Muscle of arm (tissue), 12 donors: ENCODE results near the gene VIPR2. TPM values are rescaled to one million over a fixed set of nuclear protein-coding genes. Genes with fewer than 3 reads are reported as not detected.

Experiments used
- DNase-seq: peaks from one replicate; pipeline ENCODE4 v3.0.0-alpha.2; 2013
- polyA plus RNA-seq, 12 donors: library from polyadenylated mRNA; unstranded; fragments of 120-200 nt; gene quantifications; one replicate each; pipeline ENCODE4 v1.2.1, GENCODE V29; 2013; ENCODE audit not compliant: insufficient read length in 12 of 12

The VIPR2 gene
- polyA plus RNA-seq, 12 donors = 5.2 to 11.6 (median 9.0) TPM; not detected in 1

DNA sequence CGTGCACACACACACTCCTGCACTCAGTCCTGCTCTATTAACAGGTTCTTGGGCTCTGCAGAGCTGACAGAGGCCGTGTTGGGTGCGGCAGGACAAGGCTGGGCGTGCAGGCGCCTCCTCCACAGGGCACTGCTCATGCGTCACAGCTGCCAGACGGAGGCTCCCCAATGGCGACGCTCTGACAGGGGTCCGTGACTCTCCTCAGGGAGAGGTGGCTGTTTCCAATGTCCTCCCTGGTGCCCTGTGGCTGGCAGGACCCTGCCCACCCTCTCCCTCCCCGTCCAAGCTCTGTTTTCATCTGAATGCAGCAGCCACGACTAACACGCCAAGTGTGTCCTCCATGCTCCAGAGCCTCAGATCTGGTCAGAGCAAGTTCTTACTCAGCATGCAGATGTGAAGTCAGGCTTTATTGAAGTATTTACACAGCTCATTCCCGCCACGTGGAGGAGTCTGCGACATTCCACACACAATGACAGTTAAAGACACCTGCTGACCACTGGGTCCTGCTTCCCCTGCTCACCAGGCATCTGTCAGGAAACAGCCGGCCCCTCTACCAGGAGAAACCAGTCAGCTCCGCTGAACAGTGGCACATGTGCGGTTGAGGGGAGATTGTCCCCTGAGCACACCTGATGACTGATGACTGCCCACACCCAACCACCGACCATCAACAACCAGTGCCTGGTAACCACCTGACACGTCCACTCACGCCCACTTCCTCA lies 116.7 kb downstream of the VIPR2 start:
- no peak for DNase-seq

DNA sequence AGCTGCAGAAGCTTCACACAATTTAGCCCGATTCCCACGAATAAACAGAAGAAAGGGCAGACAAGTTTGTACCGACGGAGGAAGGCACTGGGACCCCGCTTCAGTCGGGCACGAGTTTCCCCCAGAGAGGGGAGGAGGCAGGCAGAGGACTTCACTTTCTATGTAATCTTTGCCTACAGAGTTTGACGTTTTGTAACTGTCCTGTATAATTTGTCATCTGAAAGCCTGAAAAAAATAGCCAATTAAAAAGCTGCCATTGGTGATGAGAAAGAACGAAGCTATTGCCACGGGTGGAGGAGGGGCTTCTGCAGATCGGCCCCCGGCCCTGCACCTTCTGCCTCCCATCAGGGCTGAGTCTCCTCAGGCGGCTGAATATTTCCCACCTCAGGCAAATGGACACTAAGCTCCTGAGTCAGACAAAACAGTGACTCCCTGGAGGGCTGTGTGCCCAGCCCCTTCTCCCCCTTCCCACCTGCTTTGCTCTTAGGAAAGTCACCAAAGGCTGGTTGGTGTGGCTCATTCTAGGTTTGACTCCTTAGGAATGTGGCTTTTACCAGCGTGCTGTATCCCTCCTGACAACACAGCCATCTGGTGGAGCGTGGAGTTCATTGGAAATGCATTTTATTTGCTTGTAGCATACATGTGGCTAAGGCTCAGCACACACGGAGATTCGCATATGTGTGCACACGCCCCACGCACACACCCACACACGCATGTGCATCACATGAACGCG lies 117.4 kb downstream of the VIPR2 start:
- DNase-seq = no peak

DNA sequence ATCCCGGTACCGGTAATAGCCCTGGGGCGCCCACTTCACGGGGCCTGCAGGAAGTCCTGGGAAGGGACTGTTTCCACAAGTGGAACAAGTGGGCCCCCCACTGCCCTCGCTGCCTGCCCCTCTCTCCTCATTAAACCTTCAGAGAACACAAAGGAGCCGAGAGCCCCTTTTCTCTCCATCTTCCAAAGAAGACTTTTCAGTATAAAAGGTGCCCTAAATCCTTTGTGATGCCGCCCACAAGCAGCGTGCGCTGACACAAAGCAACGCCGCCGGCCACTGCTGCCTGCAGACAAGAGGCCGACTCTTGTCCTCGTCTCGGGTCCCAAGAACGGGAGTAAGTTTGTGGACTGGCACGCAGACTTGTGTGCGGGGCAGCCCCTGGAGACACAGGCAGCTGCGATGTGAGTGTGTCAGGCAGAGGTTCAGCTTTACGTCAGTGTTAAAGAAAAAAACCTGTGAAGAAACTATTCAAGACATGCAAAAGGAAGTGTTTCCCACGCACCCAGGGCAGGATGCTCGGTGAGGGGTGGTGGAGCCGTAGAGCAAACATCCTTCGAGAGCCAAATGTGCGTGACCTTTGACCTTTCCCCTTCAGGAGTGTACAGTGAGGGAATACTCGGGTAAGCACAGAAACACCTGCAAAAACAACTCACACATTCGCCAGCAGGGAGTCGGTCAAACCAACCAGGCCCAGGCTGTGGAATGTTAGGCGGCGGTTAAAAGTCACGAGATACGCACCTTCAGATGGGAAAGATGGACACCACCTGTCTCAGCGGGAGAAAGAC lies 118.2 kb downstream of the VIPR2 start:
- no peak for DNase-seq

DNA sequence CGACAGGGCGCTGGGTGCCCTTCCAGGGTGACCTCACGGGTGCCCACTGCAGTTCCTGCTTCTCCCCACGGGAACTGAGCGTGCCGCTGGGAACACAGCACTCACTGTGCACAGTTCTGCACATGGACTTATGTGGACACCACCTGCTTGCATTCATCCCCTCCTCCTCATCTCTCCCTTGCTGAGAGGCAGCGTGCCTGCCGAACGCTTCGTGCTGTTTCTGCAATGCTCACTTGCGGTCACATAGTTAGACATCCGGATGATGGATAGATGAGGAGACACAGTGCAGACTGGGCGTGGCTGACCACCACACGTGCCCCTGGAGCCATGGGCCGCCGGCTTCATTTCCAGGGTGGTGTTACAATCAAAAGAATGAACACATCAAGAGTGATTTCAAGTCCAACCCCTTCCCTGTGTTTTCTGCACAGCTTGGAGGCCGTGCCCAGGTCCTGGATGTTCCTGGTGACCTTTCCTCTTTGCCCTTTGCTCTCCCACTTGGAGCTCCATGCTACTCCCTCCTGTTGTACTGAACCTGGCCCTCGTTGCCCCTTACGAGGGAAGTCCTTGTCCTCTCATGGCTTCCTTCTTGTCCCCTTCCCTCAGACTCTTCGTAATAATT lies 119.4 kb downstream of the VIPR2 start:
- no peak for DNase-seq

DNA sequence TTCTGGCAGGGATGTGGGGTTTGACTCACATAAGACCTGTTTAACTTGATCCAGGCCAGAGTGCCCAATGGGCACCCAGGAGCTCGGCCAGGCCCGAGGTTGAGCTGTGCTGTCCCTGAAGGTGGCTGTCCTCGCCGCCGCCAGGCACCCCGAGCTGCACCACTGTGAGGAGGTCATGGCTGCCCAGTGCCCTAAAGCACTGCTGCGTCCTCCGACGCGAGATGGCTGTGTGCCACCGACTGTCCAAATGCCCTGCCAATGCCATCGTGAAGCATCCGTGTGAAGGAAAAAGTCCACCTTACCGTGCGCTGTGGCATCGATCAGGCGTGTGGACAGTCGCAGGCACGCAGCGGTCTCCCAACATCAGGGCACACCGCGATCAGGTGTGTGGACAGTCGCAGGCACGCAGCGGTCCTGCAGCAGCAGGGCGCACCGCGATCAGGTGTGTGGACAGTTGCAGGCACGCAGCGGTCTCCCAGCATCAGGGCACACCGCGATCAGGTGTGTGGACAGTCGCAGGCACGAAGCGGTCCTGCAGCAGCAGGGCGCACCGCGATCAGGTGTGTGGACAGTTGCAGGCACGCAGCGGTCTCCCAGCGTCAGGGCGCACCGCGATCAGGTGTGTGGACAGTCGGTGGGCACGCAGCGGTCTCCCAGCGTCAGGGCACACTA lies 120.3 kb downstream of the VIPR2 start:
- DNase-seq = no peak

DNA sequence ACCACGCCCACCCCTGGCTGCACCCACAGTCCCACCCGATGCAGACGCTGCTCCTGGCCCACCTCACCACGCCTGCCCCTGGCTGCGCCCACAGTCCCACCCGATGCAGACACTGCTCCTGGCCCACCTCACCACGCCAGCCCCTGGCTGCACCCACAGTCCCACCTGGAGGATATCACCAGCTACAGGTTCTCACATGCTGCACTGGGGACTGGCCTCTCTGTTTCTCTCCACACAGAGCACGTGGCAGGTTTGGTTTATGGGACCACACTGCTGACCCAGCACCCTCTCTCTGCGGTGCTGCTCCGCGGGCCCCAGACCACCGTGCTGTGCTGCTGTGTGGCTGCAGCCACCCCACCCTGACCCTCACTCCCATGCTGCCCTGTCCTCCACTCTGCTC lies 120.9 kb downstream of the VIPR2 start:
- no peak for DNase-seq

DNA sequence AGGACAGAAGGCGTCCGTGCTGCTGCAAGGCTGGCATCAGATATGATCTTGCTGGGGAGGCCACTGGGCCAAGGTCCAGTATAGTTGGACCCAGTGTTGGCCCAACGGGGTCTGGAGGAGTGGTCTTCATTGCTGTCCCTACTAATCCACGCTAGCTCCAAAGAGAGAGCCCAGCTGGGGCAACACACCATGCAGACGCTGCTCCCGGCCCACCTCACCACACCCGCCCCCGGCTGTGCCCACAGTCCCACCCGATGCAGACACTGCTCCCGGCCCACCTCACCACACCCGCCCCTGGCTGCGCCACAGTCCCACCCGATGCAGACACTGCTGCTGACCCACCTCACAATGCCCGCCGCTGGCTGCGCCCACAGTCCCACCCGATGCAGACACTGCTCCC lies 121.5 kb downstream of the VIPR2 start:
- DNase-seq = no peak

DNA sequence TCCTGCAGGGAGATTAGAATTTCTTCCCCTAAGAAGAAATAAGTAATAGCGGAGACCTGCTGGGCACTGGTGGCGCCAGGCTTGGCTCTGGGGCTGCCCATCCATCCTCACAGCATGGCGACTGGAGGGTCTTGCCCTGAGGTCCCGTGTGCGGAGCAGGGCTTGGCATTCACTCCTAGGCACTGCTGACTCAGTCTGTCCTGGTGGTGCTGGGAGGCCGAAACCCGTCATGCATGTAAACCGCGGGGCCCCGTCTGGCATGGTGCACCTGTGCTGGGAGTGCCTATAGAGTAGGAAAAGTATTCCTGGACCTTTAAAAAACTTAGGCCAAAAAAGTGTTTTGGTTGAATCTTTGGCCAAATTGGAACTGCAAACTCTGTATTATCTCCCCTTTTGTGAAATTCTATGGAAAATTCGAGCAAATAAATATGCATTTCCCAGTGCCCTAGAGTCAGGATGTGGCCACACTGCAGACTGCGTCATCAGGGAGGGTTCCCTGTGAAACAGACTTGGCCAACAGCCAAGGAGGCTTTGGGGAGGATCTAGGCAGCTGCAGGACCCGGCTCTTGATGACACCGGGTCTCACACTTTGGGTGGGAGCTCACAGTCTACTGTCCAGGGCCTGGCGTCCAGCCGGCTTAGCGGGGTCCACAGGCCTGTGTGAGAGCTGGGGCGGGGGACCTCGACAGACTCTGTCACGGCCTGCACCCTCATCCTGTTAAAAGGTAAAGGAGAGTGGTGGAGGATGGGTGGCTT lies 122.3 kb downstream of the VIPR2 start:
- DNase-seq = no peak

DNA sequence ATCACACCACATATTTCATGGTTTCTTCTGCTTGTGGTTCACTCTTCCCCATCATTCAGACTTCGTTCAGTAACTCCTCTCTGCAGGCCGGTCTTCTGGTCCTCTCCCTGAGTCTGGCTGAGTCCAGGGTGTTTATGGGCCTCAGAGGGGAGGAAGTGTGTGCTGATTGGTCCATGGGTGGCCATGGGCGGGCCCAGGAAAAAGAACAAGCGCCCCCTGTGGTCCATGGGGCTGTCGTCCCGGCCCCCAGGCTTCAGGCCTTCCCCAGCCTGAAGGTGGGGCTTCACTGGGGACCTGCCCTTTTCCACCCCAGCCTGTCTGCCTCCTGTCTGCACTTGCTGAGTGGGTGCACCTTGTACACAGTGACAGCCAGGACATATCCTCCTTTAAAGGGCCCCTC lies 123.7 kb downstream of the VIPR2 start:
- DNase-seq = no peak

DNA sequence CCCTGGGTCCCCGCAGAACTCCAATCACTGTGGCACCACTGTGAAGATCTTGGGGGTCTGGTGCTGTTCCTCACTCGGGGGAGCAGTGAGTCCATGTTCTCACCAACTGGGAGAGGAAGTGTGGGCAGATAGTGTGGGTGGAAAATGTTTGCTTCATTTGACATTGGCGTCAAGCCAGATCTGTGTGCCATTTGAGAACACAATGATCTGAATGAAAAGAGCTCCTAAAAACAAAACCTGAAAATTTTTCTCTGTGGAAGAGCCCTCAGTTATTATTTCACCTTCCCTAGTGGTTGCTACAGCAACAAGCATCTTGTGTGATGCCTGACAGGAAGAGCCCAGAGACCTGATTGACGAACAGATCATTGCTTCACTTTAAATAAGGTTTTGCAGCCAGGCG lies 125.6 kb downstream of the VIPR2 start:
- DNase-seq = no peak

DNA sequence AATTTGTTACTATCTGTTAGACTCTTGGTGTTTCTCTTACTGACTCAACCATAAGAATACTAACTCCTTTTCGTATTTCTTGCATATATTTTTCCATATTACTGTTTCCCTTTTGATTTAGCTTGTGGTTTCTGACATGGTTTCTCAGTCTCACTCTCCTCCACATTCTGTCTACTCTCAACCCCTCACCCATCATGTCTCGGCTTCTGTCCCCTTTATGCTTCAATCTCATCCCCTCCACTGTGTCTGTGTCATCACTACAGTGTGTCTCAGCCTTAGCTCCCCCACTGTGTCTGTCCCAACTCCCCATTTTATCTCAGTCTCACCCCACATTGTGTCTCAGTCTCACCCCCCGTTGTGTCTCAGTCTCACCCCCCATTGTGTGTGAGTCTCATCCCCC lies 126.9 kb downstream of the VIPR2 start:
- DNase-seq = no peak

DNA sequence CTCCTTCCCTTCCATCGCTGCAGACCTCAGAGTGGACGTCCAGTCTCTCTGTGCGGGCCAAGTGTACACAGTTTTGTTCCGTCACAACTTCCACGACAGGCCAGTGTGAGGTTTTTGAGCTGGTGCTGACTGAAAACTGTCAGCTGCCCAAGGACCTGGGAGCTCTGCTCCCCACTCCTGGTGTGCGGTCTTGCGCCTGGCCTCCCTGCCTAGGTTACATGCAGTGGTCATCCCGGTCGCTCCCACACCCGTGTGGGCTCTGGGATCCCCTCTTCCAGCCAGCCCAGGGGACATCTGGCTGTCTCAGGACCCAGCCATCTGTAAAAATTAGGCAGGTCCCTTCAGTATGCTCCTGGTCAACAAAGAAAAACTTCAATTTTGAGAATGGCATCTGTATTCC lies 127.5 kb downstream of the VIPR2 start:
- no peak for DNase-seq

DNA sequence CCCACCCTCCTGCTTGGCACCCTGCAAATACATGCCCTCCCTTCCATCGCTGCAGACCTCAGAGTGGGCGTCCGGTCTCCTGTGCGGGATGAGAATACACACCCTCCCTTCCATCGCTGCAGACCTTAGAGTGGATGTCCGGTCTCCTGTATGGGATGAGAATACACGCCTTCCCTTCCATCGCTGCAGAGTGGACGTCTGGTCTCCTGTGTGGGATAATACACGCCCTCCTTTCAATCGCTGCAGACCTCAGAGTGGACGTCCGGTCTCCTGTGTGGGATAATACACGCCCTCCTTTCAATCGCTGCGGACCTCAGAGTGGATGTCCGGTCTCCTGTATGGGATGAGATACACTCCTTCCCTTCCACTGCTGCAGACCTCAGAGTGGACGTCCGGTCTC lies 128.1 kb downstream of the VIPR2 start:
- DNase-seq = no peak

DNA sequence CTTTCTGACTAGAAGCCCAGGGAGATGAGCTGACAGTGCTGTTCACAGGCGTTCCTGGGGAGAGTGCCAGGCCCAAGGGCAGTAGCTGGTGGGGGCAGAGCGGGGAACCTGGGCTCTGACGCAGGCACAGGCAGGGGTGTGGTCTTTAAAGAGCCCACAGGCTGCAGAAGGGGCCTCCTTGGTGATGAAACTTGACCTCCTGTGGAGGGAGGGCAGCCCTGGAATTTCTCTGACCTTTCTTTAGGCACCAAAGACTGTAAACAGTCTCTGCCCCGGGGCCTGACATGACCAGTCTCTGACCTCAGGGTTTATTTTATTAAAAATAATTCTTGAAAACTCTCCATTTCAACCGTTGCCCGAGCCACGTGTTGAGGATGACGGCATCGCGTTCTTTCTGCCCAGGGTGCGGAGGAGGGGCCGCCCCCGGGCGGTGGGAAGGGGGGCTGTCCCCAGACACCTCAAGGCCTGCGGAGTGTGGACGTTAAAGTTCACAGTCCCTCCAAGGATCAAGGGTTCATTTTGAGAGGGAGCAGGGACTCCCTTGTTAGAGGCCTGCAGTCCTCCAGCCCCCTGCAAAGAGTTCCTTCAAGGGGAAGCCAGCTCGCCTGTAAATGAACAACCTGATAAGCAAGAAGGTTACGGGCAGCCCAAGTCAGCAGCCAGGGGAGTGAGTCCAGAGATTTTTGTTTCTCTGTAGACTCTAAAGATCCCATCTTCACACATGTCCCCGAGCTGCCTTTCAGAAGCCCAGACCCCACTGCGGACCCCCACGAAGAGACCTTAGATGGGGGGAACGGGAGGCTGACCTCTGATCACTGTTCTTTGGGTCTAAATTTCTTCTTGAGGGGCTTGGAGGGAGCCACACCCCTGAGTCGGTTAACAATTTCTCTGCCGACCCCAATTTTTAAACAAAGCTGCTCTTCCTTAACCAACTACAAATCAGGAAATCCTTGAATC lies 128.9 kb downstream of the VIPR2 start:
- DNase-seq = no peak

DNA sequence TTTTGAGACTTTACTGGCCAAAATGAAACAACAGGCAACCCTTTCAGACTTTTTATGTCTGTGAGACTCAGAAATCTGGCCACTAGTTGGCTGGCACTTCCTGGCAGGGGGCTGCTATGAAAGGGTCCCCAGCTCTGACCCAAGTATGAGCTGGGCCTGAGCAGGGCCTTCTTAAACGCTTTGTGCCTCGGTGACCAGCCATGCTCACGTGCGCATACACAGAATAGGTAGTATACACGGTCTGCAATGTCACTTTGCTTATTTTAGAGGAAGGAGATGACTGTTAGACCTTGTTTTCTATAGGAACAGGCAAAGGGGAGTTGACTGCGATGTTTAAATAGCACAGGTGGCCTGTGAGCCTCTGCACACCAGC lies 129.6 kb downstream of the VIPR2 start:
- no peak for DNase-seq

DNA sequence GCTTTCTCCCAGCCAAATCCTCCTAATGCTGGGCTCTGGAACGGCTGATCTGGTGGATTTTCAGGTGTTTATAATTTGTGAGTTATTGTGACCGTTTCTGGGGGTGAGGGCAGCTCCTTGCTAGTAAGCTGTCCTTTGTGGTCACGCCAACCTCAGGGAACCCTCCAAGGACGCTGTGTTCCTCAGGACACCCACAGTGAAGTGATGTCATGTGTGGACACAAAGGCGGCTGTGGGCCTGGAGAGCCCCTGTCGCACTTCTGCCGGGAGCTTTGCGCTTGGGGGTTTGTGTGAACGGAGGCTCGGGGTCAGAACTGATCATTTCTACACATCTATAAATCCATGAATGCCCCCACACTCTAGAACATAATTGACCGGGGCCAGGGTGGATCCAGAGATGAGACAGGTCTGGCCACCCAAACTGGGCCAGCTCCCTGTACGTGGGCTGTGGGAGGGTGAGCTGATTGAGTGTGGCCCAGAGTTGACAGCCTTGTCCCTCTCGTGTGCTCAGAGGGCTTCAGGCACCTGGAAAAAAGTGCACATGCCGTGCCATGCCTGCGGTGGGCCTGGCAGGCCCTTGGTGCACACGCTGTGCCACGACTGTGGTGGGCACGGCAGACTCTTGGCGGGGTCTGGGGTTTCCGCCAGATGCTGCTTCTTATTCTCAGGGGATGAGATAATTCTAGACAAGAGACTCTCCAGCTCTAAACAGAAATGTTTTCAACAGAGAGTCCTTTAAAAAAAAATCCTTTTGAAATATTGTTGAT lies 130.2 kb downstream of the VIPR2 start:
- no peak for DNase-seq

DNA sequence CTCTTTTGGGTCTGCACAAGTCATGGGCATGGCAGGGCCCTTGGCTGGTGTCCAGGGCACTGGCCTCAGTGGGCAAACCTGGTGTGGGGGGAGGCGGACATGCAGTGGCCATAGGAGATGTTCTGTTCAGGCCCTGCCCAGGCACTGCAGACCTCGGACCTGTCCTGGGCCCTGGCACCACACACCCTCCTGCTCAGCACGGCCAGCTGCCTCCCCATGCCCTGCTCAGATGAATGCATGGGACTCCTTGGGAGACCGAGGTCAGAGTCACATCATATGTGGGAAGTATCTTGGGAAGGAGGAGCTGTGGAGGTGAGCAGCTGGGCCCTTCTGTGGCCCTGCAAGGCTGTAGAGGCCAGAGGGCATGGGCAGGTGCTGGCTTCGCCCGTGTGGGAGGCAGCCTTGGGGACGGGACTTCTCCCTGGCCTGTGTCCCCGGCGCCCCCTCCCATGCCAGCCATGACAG lies 130.8 kb downstream of the VIPR2 start:
- DNase-seq = no peak

DNA sequence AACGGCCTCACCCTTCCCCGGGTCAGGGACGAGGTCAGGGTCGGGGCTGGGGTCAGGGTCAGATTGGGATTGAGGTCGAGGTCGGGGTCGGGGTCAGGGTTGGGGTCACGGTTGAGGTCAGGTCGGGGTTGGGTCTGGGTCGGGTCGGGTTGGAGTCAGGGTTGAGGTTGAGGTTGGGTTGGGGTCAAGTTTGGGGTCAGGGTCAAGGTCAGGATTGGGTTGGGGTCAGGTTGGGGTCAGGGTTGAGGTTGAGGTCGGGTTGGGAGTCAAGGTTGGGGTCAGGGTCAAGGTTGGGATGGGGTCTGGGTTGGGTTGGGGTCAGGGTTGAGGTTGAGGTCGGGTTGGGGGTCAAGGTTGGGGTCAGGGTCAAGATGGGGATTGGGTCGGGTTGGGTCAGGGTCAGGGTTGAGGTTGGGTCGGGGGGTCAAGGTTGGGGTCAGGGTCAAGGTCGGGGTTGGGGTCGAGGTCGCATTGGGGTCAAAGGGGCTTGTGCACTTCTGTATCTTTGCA lies 131.4 kb downstream of the VIPR2 start:
- no peak for DNase-seq
